IPS-18a (cell line): ENCODE results near the gene SH2D1B.

Experiments used
- H3K27ac ChIP-seq: one replicate; pipeline ENCODE4 v1.5.1; 2013; ENCODE audit warnings: low read length
- H3K27me3 ChIP-seq: one replicate; pipeline ENCODE4 v1.6.1; 2013; ENCODE audit warnings: mild to moderate bottlenecking, low read length; ENCODE audit not compliant: control insufficient read depth, insufficient read depth
- H3K36me3 ChIP-seq: one replicate; pipeline ENCODE4 v1.6.1; 2013; ENCODE audit warnings: low read depth, low read length; ENCODE audit not compliant: control insufficient read depth
- H3K4me1 ChIP-seq: one replicate; pipeline ENCODE4 v1.6.1; 2013; ENCODE audit warnings: low read depth, low read length; ENCODE audit not compliant: control insufficient read depth
- H3K4me3 ChIP-seq: one replicate; pipeline ENCODE4 v1.5.1; 2013; ENCODE audit warnings: low read length
- H3K9ac ChIP-seq: one replicate; pipeline ENCODE4 v1.6.1; 2013; ENCODE audit warnings: mild to moderate bottlenecking, low read length, moderate library complexity
- H3K9me3 ChIP-seq: one replicate; pipeline ENCODE4 v1.6.1; 2013; ENCODE audit warnings: low read depth, low read length; ENCODE audit not compliant: control insufficient read depth

The SH2D1B gene

GRCh38 chr1:162397943-162398560, 13.9 kb downstream of the SH2D1B start:
- Histone ChIP-seq H3K27ac (no peak overlapping the region), H3K36me3 (no peaks in the 10 kb centered on the region), H3K4me1 (peaks cover 13% of the 10 kb centered on the region), H3K4me3 (no peak overlapping the region), H3K27me3 (no peaks in the 10 kb centered on the region), H3K9ac (no peak overlapping the region), H3K9me3 (no peaks in the 10 kb centered on the region)

- H3K4me1 ChIP-seq: peaks cover 13% of the 10 kb centered on the region
- H3K9me3 ChIP-seq: no peaks in the 10 kb centered on the region
- no peaks in the 10 kb centered on the region for H3K27me3 ChIP-seq
- no peaks in the 10 kb centered on the region for H3K36me3 ChIP-seq
- H3K27ac ChIP-seq: no peak overlapping the region
- H3K9ac ChIP-seq: no peak overlapping the region
- H3K4me3 ChIP-seq: no peak overlapping the region
Measured at GRCh38 chr1:162397039-162397448, 14.9 kb downstream of the SH2D1B start.

- no peak overlapping the region for H3K4me3 ChIP-seq
- H3K9ac ChIP-seq: no peak overlapping the region
- H3K9me3 ChIP-seq: no peaks in the 10 kb centered on the region
- no peaks in the 10 kb centered on the region for H3K27me3 ChIP-seq
- H3K4me1 ChIP-seq: peaks cover 13% of the 10 kb centered on the region
- H3K36me3 ChIP-seq: no peaks in the 10 kb centered on the region
- no peak overlapping the region for H3K27ac ChIP-seq
Measured at GRCh38 chr1:162396201-162396906, 15.6 kb downstream of the SH2D1B start.

GRCh38 chr1:162391790-162392563, 20.0 kb downstream of the SH2D1B start:
- no peak overlapping the region for H3K9ac ChIP-seq
- H3K27me3 ChIP-seq: no peaks in the 10 kb centered on the region
- H3K4me1 ChIP-seq: peaks cover 4% of the 10 kb centered on the region
- H3K27ac ChIP-seq: no peak overlapping the region
- no peaks in the 10 kb centered on the region for H3K9me3 ChIP-seq
- no peaks in the 10 kb centered on the region for H3K36me3 ChIP-seq
- H3K4me3 ChIP-seq: no peak overlapping the region

GRCh38 chr1:162390396-162391185, 21.3 kb downstream of the SH2D1B start:
- Histone ChIP-seq H3K27ac (no peak overlapping the region), H3K4me1 (peaks cover 4% of the 10 kb centered on the region), H3K36me3 (no peaks in the 10 kb centered on the region), H3K9me3 (no peaks in the 10 kb centered on the region), H3K9ac (no peak overlapping the region), H3K4me3 (no peak overlapping the region), H3K27me3 (no peaks in the 10 kb centered on the region)

GRCh38 chr1:162389971-162390370, 22.0 kb downstream of the SH2D1B start:
- Histone ChIP-seq H3K4me3 (no peak overlapping the region), H3K36me3 (no peaks in the 10 kb centered on the region), H3K9me3 (no peaks in the 10 kb centered on the region), H3K9ac (no peak overlapping the region), H3K27me3 (no peaks in the 10 kb centered on the region), H3K4me1 (peaks cover 4% of the 10 kb centered on the region), H3K27ac (no peak overlapping the region)

- Histone ChIP-seq H3K27ac (no peak overlapping the region), H3K4me3 (no peak overlapping the region), H3K36me3 (no peaks in the 10 kb centered on the region), H3K4me1 (peaks cover 4% of the 10 kb centered on the region), H3K9me3 (no peaks in the 10 kb centered on the region), H3K27me3 (no peaks in the 10 kb centered on the region), H3K9ac (no peak overlapping the region)
Measured at GRCh38 chr1:162389021-162389818, 22.7 kb downstream of the SH2D1B start.

GRCh38 chr1:162388615-162389014, 23.3 kb downstream of the SH2D1B start:
- H3K9ac ChIP-seq: no peak overlapping the region
- H3K4me1 ChIP-seq: peaks cover 4% of the 10 kb centered on the region
- no peaks in the 10 kb centered on the region for H3K27me3 ChIP-seq
- no peak overlapping the region for H3K4me3 ChIP-seq
- H3K27ac ChIP-seq: no peak overlapping the region
- H3K9me3 ChIP-seq: no peaks in the 10 kb centered on the region
- H3K36me3 ChIP-seq: peaks cover 2% of the 10 kb centered on the region

GRCh38 chr1:162388083-162388594, 23.8 kb downstream of the SH2D1B start:
- Histone ChIP-seq H3K9ac (no peak overlapping the region), H3K36me3 (peaks cover 3% of the 10 kb centered on the region), H3K4me1 (peaks cover 4% of the 10 kb centered on the region), H3K27me3 (no peaks in the 10 kb centered on the region), H3K9me3 (no peaks in the 10 kb centered on the region), H3K27ac (no peak overlapping the region), H3K4me3 (no peak overlapping the region)

GRCh38 chr1:162387226-162388082, 24.5 kb downstream of the SH2D1B start:
- H3K9ac ChIP-seq: no peak overlapping the region
- H3K4me1 ChIP-seq: peaks cover 4% of the 10 kb centered on the region
- no peak overlapping the region for H3K4me3 ChIP-seq
- no peaks in the 10 kb centered on the region for H3K27me3 ChIP-seq
- peaks cover 3% of the 10 kb centered on the region for H3K36me3 ChIP-seq
- H3K27ac ChIP-seq: no peak overlapping the region
- no peaks in the 10 kb centered on the region for H3K9me3 ChIP-seq
